Measurements from ENCODE around the gene GXYLT1. TPM values are rescaled to one million over a fixed set of nuclear protein-coding genes. Genes with fewer than 3 reads are reported as not detected.

GXYLT1 gene
- total RNA-seq, 2 donors from 2014 or later: 9.3 to 11.1 TPM

GRCh38 chr12:42128327-42128726 is 16.3 kb downstream of the GXYLT1 start:
- intact Hi-C loops (cut with DNase I): no loop called here
- TF ChIP-seq, protein P1, sequence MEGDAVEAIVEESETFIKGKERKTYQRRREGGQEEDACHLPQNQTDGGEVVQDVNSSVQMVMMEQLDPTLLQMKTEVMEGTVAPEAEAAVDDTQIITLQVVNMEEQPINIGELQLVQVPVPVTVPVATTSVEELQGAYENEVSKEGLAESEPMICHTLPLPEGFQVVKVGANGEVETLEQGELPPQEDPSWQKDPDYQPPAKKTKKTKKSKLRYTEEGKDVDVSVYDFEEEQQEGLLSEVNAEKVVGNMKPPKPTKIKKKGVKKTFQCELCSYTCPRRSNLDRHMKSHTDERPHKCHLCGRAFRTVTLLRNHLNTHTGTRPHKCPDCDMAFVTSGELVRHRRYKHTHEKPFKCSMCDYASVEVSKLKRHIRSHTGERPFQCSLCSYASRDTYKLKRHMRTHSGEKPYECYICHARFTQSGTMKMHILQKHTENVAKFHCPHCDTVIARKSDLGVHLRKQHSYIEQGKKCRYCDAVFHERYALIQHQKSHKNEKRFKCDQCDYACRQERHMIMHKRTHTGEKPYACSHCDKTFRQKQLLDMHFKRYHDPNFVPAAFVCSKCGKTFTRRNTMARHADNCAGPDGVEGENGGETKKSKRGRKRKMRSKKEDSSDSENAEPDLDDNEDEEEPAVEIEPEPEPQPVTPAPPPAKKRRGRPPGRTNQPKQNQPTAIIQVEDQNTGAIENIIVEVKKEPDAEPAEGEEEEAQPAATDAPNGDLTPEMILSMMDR (IDR thresholded peaks at IDR 0.05): no peak
- no peak for DNase-seq
- H3K36me3 ChIP-seq: no peaks in the 10 kb centered on the region
- no peaks in the 10 kb centered on the region for H3K27me3 ChIP-seq
- H3K27ac ChIP-seq: no peak overlapping the region
- no peaks in the 10 kb centered on the region for H3K4me1 ChIP-seq
- H3K9ac ChIP-seq (ENCODE audit: low read depth in 2 of 2, low read length in 2 of 2): no peak overlapping the region
- no peak overlapping the region for H3K4me3 ChIP-seq
- H3K9me3 ChIP-seq: no peaks in the 10 kb centered on the region

DNA sequence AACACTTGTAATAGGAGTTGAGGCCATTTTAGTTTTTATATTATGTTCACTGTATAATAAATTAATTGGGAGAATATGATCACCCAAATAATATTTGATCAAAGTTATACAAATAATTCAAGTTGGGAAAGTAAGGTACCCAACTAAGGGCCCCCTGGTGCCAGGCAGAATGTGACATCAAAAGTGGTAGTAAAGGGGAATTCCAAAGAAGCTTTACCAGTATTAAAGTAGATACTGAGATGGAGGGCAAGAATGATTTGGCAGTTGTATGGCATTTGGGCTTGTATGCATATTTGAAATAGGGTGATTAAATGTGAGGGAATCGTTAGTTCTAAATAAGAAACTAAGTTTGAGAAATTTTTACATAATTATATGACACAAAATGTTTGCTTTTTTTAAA is 17.7 kb downstream of the GXYLT1 start:
- intact Hi-C loops (cut with DNase I): no loop called here
- Histone ChIP-seq H3K9me3 (no peaks in the 10 kb centered on the region), H3K36me3 (no peaks in the 10 kb centered on the region), H3K9ac (ENCODE audit: low read depth in 2 of 2, low read length in 2 of 2) (no peak overlapping the region), H3K27me3 (no peaks in the 10 kb centered on the region), H3K4me3 (no peak overlapping the region), H3K27ac (no peak overlapping the region), H3K4me1 (no peaks in the 10 kb centered on the region)
- TF ChIP-seq, protein P1 (IDR thresholded peaks at IDR 0.05): no peak
- DNase-seq: no peak

GRCh38 chr12:42125388-42125767 is 19.3 kb downstream of the GXYLT1 start:
- Histone ChIP-seq H3K27me3 (no peaks in the 10 kb centered on the region), H3K9me3 (no peaks in the 10 kb centered on the region), H3K27ac (no peak overlapping the region), H3K4me3 (no peak overlapping the region), H3K9ac (ENCODE audit: low read depth in 2 of 2, low read length in 2 of 2) (no peak overlapping the region), H3K4me1 (no peaks in the 10 kb centered on the region), H3K36me3 (no peaks in the 10 kb centered on the region)
- intact Hi-C loops (cut with DNase I): no loop called here
- TF ChIP-seq, protein P1 (IDR thresholded peaks at IDR 0.05): no peak
- no peak for DNase-seq

DNA sequence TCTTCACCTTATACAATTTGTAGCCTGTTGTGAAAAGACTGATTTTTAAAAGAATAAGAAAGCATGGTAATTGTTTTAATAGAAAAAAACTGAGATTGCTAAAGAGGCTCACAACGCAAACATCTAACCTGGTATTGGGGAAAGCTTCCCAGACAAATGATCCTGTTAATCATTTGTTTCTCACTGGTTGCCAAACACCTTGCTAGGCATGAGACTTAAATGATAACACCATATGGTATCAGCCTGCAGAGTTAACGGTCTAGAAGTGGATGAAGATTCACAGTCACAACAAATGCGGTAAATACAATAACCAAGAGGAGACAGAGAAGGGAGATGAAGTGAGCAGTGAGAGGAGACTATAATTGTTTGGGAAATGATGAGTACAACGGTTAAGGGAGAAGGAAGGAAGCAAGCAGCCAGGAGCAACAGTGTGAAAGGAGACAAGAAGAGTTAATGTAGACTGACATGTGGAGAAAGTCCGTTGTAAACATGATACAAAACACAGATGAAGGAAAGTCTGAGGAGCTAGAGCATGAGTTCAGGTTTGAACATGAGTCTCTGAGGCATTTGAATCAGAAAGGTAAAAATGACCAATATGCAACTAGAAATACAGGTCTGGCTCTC is 19.8 kb downstream of the GXYLT1 start:
- H3K9ac ChIP-seq (ENCODE audit: low read depth in 2 of 2, low read length in 2 of 2): no peak overlapping the region
- H3K9me3 ChIP-seq: no peaks in the 10 kb centered on the region
- DNase-seq: no peak
- H3K27me3 ChIP-seq: no peaks in the 10 kb centered on the region
- H3K4me3 ChIP-seq: no peak overlapping the region
- TF ChIP-seq, protein P1 (IDR thresholded peaks at IDR 0.05): no peak
- H3K27ac ChIP-seq: no peak overlapping the region
- no peaks in the 10 kb centered on the region for H3K4me1 ChIP-seq
- H3K36me3 ChIP-seq: no peaks in the 10 kb centered on the region
- intact Hi-C loops (cut with DNase I): no loop called here

- Histone ChIP-seq H3K36me3 (no peaks in the 10 kb centered on the region), H3K27me3 (no peaks in the 10 kb centered on the region), H3K9me3 (no peaks in the 10 kb centered on the region), H3K4me3 (no peak overlapping the region), H3K9ac (ENCODE audit: low read depth in 2 of 2, low read length in 2 of 2) (no peak overlapping the region), H3K27ac (no peak overlapping the region), H3K4me1 (no peaks in the 10 kb centered on the region)
- intact Hi-C loops (cut with DNase I): no loop called here
- TF ChIP-seq, protein P1 (IDR thresholded peaks at IDR 0.05): no peak
- DNase-seq: no peak
Measured at GRCh38 chr12:42119085-42119633, 25.5 kb downstream of the GXYLT1 start.

Measured in colonic mucosa (tissue), 4 donors.